NCI-H446 treated with DMSO at 0.1 percent for 48 hours (cell line): ENCODE data around the gene KLK4.

Experiments
- DNase-seq: peaks from one replicate; lab custom pipeline; 2025; lab: John Stamatoyannopoulos, UW

The KLK4 gene

DNA sequence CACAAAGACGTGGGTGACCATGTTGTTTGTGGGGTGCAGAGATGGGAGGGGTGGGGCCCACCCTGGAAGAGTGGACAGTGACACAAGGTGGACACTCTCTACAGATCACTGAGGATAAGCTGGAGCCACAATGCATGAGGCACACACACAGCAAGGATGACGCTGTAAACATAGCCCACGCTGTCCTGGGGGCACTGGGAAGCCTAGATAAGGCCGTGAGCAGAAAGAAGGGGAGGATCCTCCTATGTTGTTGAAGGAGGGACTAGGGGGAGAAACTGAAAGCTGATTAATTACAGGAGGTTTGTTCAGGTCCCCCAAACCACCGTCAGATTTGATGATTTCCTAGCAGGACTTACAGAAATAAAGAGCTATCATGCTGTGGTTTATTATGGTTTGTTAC, 32.3 kb downstream of the KLK4 start:
- DNase-seq: no peak

DNA sequence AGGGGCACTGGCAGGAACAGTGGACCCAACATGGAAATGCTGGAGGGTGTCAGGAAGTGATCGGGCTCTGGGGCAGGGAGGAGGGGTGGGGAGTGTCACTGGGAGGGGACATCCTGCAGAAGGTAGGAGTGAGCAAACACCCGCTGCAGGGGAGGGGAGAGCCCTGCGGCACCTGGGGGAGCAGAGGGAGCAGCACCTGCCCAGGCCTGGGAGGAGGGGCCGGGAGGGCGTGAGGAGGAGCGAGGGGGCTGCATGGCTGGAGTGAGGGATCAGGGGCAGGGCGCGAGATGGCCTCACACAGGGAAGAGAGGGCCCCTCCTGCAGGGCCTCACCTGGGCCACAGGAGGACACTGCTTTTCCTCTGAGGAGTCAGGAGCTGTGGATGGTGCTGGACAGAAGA, 33.9 kb downstream of the KLK4 start:
- DNase-seq: no peak

DNA sequence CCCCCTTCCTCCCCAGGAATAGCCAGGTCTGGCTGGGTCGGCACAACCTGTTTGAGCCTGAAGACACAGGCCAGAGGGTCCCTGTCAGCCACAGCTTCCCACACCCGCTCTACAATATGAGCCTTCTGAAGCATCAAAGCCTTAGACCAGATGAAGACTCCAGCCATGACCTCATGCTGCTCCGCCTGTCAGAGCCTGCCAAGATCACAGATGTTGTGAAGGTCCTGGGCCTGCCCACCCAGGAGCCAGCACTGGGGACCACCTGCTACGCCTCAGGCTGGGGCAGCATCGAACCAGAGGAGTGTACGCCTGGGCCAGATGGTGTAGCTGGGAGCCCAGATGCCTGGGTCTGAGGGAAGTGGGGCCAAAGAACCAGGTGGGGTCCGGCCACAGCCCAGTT, 34.7 kb downstream of the KLK4 start:
- no peak for DNase-seq

DNA sequence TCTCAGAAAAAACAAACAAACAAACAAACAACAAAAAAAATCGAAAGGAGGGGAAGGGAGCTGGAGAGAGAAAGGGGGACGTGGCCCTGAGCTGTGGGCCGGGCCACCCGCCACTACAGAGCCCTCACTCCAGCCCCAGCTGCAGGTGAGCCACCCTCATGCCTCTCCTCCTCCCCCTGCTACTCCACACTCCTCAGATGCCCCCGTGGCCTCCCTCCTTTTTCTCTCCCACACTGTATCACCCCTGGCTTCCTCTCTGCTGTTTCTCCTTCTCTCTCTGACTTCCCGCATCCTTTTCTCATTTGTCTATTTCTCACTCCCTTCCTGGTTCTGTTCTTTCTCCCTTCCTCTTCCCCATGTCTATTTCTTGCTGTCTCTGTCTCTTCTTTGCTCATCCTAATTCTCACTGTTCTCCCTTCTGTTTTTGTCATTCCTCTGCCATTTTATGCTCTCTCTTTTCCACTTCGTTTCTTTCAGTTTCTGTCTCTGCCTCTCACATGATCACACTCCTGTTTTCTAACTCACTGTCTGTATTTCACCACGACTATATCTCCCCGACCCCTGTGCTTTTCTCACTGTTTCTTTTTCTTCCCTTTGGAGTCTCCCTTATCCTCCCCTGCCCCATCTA, 35.3 kb downstream of the KLK4 start:
- no peak for DNase-seq

DNA sequence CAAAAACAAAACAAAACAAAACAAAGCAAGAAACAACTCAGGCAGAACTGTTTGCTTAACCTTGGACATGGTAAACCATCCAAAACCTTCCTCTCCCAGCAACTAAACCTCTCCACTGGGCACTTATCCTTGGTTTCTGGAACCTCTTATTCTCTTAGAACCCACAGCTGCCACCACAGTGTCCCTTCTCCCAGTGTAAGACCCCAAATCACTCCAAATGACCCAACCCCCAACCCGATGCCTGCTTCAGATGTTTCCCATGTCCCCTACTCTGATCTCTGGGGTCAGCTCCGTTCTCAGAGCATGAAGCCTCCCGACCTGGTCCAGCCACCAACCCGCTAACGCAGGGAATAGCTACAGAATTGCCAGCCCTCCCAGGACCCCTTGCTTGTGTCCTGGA, 37.0 kb downstream of the KLK4 start:
- DNase-seq: no peak

DNA sequence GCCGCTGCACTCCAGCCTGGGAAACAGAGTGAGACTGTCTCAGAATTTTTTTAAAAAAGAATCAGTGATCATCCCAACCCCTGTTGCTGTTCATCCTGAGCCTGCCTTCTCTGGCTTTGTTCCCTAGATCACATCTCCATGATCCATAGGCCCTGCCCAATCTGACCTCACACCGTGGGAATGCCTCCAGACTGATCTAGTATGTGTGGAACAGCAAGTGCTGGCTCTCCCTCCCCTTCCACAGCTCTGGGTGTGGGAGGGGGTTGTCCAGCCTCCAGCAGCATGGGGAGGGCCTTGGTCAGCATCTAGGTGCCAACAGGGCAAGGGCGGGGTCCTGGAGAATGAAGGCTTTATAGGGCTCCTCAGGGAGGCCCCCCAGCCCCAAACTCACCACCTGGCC, 38.1 kb downstream of the KLK4 start, which contains the start of gene KLK2:
TSS of gene KLK2 (plus strand) at position 384 of the 400 bp plus-strand sequence. CDS start 35 bp downstream, outside the sequence.
- DNase-seq: no peak

DNA sequence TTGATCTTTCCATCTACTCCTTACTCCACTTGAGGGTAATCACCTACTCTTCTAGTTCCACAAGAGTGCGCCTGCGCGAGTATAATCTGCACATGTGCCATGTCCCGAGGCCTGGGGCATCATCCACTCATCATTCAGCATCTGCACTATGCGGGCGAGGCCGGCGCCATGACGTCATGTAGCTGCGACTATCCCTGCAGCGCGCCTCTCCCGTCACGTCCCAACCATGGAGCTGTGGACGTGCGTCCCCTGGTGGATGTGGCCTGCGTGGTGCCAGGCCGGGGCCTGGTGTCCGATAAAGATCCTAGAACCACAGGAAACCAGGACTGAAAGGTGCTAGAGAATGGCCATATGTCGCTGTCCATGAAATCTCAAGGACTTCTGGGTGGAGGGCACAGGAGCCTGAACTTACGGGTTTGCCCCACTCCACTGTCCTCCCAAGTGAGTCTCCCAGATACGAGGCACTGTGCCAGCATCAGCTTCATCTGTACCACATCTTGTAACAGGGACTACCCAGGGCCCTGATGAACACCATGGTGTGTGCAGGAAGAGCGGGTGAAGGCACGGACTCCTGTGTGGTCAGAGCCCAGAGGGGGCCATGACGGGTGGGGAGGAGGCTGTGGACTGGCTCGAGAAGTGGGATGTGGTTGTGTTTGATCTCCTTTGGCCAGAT, 40.6 kb downstream of the KLK4 start:
- peak; percentile 13 for DNase-seq

DNA sequence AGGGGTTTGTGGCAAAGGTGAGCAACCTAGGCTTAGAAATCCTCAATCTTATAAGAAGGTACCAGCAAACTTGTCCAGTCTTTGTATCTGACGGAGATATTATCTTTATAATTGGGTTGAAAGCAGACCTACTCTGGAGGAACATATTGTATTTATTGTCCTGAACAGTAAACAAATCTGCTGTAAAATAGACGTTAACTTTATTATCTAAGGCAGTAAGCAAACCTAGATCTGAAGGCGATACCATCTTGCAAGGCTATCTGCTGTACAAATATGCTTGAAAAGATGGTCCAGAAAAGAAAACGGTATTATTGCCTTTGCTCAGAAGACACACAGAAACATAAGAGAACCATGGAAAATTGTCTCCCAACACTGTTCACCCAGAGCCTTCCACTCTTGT, 41.7 kb downstream of the KLK4 start:
- no peak for DNase-seq

DNA sequence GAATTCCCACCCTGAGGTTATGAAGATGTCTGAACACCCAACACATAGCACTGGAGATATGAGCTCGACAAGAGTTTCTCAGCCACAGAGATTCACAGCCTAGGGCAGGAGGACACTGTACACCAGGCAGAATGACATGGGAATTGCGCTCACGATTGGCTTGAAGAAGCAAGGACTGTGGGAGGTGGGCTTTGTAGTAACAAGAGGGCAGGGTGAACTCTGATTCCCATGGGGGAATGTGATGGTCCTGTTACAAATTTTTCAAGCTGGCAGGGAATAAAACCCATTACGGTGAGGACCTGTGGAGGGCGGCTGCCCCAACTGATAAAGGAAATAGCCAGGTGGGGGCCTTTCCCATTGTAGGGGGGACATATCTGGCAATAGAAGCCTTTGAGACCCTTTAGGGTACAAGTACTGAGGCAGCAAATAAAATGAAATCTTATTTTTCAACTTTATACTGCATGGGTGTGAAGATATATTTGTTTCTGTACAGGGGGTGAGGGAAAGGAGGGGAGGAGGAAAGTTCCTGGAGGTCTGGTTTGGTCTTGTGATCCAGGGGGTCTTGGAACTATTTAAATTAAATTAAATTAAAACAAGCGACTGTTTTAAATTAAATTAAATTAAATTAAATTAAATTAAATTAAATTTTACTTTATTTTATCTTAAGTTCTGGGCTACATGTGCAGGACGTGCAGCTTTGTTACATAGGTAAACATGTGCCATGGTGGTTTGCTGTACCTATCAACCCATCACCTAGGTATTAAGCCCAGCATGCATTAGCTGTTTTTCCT, 49.5 kb downstream of the KLK4 start:
- DNase-seq: no peak

DNA sequence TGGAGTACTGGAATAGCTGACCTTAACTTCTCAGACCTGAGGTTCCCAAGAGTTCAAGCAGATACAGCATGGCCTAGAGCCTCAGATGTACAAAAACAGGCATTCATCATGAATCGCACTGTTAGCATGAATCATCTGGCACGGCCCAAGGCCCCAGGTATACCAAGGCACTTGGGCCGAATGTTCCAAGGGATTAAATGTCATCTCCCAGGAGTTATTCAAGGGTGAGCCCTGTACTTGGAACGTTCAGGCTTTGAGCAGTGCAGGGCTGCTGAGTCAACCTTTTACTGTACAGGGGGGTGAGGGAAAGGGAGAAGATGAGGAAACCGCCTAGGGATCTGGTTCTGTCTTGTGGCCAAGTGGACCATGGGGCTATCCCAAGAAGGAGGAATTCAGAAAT, 50.2 kb downstream of the KLK4 start:
- DNase-seq: no peak

DNA sequence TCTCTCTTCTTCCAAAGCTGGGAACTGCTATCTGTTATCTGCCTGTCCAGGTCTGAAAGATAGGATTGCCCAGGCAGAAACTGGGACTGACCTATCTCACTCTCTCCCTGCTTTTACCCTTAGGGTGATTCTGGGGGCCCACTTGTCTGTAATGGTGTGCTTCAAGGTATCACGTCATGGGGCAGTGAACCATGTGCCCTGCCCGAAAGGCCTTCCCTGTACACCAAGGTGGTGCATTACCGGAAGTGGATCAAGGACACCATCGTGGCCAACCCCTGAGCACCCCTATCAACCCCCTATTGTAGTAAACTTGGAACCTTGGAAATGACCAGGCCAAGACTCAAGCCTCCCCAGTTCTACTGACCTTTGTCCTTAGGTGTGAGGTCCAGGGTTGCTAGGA, 51.3 kb downstream of the KLK4 start:
- DNase-seq: no peak

DNA sequence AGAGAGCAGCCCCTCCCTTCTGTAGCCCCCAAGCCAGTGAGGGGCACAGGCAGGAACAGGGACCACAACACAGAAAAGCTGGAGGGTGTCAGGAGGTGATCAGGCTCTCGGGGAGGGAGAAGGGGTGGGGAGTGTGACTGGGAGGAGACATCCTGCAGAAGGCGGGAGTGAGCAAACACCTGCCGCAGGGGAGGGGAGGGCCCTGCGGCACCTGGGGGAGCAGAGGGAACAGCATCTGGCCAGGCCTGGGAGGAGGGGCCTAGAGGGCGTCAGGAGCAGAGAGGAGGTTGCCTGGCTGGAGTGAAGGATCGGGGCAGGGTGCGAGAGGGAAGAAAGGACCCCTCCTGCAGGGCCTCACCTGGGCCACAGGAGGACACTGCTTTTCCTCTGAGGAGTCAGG, 52.3 kb downstream of the KLK4 start:
- no peak for DNase-seq

DNA sequence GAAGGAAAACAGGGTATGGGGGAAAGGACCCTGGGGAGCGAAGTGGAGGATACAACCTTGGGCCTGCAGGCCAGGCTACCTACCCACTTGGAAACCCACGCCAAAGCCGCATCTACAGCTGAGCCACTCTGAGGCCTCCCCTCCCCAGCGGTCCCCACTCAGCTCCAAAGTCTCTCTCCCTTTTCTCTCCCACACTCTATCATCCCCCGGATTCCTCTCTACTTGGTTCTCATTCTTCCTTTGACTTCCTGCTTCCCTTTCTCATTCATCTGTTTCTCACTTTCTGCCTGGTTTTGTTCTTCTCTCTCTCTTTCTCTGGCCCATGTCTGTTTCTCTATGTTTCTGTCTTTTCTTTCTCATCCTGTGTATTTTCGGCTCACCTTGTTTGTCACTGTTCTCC, 53.8 kb downstream of the KLK4 start:
- DNase-seq: no peak
